EH (cell line): ENCODE measurements around the gene HEPACAM2.

Experiments used
- DNase-seq: peaks from one replicate; pipeline ENCODE4 v3.0.0-alpha.2; 2015; ENCODE audit warnings: low read depth

The HEPACAM2 gene

DNA sequence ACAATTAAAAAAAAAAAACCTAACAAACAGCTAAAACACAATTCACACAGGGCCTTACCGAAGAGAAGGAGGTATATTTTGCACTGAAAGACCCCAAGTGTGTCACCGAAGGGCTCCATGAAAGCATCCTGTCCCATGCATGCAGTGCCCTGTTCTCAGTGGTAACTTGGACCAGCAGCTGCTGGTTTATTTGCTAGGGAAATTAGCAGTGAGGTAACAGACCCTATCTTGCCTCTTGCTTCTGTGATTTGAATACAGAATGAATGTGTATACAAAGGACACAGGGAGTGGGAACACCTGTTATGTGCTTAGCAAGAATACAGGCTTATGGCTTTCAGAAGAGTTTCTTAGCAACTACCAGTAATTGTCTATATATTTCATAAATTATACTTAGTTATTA is at the start of gene HEPACAM2:
HEPACAM2 (minus strand) TSS at position 160 of the 400 bp plus-strand sequence.
- DNase-seq = no peak

DNA sequence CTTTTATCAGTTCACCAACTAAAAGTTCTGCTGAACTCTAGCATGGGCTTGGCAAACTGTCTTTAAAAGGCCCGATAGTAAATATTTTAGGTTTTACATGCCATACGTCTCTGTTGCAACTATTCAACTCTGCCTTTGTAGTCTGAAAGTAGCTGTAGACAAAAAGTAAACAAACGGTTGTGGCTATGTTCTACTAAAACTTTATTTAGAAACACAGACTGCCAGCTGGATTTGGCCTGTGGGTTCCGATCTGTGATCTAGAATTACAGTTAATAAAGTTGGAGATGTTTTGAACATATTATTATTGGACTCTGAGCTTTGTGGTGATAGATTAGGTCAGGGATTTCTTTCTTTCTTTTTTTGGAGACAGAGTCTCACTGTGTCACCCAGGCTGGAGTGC is 39.0 kb upstream of the HEPACAM2 start:
- no peak for DNase-seq

DNA sequence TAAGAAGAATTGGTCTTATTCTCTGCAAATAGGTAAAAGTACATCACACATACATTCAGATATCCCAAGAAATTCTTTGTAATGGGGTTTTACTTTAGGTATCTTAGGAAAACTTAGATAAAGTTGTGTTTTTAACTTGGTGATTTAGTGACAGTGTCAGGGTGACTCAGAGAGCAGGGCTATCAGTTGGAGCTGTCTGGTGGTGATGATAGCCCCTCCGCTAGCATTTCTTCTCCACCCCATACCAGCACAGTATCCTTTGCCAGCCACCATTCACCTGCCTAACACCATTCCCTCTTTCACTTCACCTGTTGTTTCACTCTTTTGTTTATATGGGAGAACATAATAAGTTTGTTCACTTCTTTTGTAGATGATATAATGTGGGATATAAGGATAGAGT is 36.3 kb upstream of the HEPACAM2 start:
- DNase-seq = no peak

DNA sequence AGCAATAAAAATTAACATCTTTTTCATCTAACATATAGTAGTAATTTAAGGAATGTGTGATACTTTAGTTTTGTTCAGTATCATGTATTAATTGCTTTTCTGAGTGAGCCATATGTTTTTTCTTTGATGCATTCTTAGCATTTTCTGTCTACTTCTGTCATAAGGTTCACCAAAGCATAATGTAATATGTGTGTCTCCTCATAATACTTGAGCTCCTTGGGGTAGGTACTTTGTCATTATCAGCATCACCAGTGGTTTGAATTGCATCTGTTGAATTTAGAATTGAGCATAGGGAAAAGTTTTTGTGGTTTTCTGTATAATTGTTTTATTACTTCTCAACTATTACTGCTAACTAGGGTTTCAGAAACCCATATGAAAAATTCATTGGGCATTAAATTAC is 32.4 kb upstream of the HEPACAM2 start:
- DNase-seq = peak; percentile 2

DNA sequence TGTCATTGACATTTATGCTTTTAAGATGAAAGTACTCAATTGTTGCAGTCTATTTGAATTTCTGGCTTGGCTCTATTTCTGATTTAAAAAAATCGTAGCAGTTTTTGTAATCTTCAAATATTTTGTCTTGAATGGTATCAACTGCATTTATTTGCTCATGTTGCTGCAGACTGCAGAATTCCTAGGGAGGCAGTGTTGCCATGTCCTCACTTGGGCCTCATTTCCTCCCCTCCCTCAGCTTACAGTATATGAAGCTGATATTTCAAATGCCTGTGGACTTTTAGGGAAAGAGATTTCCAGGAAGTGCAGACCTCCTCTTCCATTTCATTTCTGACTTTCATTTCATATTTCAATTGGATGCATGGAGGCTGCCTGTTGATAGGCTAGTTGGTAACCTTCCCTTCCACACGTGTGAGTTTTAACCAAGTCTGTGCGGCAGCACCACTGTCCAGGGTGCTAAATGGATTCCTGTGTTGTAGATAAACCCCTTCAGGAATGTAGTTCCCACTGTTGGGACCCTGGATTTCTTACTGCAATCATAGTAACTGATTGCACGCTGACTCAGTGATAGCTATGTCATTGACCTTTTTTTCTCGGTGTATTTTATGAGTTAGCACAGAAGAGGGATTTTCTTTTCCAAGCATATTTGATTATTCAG is 23.4 kb upstream of the HEPACAM2 start:
- DNase-seq = peak; percentile 46

DNA sequence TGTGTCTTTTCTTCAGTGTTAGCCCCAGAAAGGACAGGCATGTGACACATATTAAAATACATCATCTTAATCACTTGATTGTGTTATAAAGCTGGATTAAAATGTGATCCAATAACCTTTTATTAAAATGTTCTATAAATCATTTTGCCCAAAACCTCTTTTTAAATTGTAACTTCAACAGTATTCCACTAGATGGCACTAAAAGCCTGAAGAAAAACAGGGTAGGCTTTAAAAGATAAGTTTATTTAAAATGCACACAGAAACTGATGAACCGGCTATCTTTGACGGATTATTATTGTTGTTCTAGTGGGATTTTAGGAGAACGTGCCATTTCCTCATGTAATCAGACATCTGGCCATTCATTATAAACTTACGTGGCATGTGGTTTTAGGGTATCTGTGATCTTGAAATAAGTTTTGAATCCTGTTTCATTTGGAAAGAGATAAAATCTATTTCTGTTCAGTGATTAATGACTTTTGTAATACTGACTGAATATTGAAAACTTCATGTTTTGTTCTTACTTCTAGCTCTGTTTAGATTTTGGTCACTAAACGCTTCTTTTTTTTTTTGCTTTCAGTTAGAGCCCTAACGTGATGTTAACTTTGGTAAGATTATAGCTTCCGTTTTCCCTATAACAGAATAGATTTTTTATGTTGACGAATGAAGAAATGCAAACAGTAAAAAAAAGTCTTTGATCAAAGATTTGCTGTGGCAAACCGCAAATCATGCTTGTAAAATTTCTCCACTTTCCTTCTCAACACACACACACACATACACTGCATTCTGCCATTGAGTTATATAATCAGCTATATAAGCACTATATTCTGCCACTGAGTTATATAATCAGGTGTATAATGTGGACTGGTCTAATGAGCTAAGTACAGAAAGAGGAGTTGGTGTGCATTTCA is 19.5 kb upstream of the HEPACAM2 start:
- DNase-seq = peak; percentile 48

DNA sequence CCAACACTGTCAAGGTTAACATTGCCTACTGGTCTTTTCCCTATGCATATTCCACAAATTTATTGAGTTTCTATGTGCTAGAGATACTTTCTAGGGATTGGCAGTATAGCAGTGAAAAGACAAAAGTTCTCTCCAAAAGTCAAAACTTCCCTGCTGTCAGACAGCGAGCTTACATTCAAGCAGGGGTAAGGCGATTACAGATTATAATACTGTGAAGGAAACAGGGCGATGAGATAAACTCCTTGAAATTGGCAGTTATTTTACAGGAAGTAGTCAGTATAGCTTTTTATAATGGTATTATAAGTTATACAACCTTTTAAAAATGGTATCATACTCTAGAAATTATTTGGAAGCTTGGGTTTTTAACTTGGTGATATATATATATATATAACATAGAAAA is 15.8 kb upstream of the HEPACAM2 start:
- DNase-seq = no peak

DNA sequence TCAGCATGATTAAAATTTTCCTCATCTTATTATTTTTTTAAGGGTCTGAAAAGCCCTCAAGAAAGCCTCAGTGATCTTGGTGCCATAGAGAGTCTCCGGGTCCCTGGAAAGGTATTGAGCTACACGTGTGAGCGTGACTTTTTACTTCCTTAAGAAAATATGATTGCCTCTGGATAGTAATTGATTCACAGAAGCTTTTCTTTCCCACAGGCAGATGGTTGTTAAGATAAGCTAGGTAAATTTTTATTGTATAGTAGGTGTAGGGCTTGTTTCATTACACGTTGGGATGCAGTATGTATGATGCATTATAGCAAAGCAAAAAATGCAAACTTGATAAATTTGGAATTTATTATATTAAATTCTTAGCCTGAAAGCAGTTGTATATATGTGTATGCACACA is 13.6 kb upstream of the HEPACAM2 start:
- DNase-seq = no peak

DNA sequence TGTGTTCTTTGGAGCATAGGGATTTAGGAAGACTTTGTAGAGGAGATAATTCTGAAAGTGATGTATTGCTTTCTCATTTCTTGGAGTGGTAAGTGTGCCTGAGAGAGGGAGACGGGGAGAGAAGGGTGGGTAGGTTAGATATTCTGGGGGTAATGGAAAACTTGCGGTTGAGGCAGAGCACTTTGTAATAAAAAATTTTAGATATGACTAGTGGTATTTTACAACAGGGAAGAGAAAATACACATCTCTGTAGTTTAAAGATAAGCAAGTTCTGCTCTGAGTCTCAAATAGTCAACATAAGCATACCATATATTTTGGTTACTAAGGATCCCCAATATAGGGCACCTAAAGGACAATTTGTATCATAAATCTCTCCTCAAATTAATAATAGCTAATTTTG is 12.5 kb upstream of the HEPACAM2 start:
- no peak for DNase-seq

DNA sequence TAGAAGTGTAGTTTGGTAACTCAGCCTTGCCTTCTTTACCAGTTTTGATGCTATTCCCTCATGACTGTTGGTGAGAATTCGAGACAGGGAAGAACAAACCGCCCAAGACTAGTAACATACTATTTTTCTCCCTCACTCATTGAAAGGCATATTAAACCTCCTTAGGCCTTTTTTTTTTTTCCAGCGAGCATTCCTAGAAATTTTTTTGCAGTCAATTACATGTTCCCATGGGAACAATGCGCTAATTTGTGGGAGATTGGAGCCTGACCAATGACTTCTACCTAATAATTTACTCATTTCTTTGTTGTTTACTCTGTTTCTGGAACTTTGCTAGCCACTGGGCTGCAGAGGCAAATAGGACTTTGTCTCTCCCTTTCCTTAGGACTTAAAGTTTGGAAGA is 11.9 kb upstream of the HEPACAM2 start:
- DNase-seq = no peak

DNA sequence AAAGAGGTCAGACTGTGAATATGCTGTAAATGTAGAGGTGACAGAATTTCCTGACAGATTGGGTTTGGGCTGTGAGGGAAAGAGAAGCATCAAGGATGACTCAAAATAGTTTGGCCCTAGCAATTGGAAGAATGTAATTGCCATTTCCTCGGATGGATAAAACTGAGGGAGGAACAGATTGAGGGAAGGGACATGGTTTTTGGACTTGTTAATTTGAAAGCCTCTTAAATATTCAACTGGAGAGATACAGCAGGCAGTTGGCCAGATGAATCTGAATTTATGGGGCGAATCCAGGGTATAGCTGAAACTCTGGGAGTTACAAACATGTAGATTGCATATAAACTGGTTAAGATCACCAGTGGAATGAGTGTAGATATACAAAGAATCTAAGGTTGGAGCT is 9.3 kb upstream of the HEPACAM2 start:
- DNase-seq = no peak

DNA sequence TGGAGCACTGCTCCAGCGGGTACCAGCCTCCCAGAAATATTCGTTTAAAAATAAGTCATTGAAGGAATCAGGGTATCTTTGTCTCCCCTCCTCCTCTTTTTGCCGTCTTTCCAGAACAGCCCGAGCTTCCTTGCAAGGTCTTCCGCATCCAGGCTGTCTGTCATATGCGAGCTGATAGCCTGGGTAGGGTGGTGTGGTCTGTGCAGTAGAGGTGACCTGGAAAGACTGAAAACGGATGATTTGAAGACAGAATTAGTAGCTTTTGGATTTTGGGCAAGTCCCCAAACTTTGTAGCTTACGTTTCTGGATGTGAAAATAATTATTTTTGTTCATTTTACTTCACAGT is 6.4 kb upstream of the HEPACAM2 start:
- no peak for DNase-seq

DNA sequence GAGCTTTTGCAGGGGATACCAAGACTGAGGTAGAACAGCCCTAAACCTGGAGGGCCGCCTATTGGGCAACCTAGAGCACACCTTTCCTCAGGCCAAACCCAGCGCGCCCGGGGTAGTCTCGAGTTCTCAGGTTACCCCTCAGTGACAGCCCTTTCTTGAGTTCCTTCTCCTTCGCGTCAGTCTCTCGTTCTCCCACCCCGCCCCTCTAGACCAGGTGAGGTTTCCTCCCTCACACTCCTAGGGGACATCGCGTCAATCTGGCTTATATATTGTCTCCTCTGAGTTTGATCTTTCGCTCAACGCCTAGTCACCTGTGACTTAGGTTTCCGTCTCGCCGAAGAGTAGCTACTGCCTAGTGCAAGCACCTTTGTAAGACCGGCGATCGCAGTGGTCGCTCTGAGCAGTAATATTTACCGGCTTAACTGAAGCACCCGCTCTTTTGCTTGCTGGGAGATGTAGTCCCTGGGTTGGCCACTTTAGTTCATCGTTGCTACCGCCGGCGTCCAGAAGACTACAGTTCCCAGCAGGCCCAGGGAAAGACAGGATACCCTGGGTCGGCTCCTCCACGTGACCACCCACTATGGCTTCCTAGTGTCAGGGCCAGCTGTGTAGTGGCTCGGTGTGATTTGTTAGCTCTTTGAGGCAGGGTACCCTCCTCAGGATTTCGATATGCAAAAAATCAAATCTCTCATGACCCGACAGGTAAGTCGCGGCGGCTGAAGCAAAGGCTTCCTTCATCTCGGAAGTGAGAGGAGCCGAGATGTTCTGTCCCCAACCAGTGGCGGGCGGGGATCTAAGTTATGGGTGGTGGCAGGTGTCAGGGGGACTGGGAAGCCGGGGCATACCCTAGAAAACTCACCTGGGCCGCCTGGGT is 5.8 kb upstream of the HEPACAM2 start, which contains the start of gene VPS50:
VPS50 (plus strand) TSS at position 568 of the 874 bp plus-strand sequence; CDS start at position 670, 102 bp downstream.
- peak; percentile 97 for DNase-seq

DNA sequence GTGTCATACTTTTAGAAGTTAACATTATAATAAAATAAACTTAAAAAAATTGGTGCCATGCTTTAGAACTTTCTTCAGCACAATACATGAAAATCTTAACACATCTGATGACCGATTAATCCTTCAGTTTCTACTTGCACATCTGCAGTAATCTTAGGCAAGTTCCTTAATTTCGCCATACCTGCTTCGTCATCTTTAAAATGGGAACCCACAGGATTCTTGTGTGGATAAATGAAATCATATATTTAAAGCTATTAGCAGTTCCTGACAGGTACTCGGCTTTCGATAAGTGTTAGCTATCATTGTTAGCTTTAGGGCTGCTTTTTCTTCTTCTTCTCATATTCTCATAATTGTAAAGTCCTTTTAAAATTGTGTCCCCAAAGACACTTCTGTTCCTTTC is 5.0 kb upstream of the HEPACAM2 start:
- no peak for DNase-seq

DNA sequence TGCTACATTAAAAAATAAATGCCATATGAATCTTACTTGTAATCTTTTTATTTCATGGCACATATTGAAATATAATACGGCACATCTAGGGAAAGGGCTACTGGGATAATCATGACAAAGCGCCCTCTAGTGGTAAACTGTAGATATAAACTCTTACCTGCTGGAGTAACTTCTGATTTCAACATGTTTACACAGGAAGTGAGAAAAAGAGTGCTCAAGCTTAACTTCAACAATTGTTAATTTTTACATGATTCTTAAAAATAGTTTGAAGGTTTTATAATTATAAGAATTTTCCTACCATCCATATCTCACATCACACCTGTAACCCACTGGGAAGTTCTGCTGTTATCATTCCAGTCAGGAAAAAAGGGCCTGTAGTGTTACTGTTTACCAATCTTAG is 2.0 kb upstream of the HEPACAM2 start:
- peak; percentile 68 for DNase-seq

DNA sequence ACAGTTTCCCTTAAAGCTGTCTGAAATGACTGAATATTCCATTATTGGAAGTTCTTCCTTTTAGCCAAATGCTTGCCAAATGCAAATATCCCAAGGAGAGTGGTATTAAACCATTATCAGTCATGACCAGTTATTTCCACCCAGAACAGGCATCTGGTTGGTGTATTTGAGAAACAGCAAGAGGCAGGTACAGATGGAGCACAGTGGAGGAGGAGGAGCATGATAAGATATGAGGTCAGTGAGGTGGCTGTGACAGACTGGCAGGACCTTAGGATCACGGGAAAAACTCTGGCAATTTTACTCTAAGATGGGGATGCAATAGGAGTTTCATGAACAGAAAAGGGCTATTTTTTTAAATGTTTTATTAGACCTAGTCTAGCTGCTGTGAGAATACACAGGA is 6.4 kb downstream of the HEPACAM2 start:
- no peak for DNase-seq

DNA sequence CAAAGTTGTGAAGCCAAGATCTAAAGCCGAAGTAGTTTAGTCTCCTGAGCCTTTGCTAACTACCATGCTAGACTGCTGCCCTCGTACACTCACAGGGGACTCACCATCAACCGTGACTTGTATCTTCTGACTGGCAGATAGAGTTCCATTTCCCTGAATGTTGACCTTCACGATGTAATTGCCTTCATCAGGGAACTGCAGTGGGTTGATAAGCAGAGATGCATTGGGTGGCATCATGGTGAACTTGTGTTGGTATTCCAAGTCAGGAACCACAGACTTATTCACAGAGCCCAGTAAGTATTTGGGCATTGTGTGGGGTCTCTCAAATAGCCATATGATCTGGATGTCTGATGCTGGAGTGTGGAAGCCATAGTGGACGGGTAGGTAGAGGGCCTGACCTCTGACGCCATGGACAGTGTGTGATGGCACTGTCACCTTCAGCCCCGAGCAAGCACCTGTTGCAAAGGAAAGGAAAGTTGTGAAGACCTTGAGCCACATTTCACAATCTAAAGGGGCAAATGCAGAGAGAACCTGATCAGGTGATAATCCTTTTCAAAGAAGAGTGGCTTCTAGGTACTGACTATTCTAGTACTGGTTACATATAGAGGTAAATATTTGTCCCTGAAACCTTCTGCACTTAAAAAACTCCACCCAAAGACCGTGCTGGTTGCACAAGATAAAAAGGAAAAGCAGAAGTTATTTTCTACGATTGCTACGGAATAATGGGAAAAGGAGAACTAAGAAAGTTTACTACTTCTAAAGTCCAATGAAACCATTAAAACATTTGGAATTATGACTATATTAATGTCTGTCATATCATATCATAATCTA is 7.1 kb downstream of the HEPACAM2 start:
- DNase-seq = no peak

DNA sequence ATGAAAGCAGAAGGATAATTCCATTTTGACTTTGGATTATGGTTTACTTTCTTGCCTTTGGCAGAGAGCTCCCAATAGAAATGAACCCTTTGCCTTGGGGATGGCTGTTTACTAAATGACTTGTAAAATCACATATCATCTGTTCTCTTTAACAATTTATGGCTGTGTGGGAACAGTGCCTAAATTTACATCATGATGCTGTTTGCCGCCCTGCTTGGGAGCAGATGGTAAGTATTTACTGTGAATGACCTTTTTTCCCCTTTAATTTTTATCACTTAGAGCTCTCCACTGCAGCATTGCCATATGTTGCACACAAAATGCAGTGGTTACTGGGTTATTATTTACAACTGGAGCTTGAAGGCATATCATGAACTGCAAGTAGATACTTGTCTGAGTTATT is 13.4 kb downstream of the HEPACAM2 start:
- DNase-seq = no peak

DNA sequence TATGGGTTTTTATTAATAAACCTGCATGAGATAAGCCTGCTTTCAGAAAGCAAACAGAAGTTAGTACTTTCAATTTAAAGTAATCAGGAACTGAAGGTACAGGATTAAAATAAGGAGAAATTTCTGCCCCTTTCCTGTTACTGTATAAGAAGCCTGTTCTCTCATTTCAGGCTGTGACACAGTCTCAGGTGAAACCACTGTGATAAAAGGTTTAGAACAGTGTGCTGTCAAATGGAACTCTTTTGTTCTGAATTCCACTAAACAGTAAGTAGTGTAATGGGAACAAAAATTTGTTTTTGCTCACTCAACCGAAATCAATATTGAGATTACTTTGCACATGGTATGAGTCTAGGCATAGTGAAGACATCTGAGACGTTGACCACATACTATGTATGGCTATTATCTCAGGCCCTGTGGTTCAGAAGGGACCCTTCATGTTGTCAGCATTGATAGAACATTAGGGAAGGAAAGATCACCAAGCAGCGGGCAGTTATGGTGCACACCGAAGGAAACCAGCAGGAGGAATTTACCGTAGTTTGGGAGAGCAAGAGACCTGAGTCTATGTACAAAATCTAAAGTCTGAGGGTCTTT is 14.9 kb downstream of the HEPACAM2 start:
- DNase-seq = no peak

DNA sequence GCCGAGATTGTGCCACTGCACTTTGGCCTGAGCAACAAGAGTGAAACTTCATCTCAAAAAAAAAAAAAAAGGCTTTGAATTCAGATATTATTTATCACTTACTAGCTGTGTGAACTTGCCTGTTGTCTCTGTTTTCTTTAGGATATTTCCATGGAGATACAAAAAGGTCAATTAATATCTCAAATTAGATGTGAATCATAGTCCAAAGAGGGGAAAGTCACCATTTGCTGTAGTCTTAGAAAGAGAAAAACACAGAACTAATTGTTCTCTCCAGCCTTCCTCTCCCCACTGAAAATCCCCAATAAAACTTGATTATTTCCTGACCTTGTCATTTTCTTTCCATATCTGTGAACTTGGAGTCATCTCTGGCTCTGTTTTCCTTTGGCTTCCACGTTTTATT is 21.2 kb downstream of the HEPACAM2 start:
- DNase-seq = no peak

DNA sequence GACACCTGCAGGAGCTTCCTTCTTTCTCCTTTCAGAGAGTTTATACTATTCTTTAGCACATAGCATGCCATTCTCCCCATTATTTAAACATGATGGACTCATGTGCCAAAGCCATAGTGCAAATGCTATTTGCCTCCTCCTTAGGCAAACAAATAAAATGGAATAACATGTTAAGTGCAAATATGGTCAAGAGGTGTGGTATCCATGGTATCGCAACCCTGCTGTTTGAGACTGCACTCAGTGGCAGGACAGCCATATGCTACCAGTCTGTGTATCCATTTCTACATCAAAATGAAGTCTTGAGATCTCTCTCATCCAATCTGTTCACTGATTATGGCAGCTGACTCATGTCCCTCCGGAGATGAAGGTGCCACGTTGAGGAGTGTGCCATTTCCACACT is 22.8 kb downstream of the HEPACAM2 start:
- DNase-seq = no peak
